ENCODE results near the gene XRN1.
"Not testable (repeated sequence)": the region's sequence is repeated elsewhere in the genome, so short reads cannot be mapped to it uniquely, and the experiment has no call there.

- TF ChIP-seq CTCF (IDR thresholded peaks at IDR 0.05; ENCODE audit: low read depth, low read length, poor library complexity, severe bottlenecking); EZH2phosphoT487 (IDR thresholded peaks at IDR 0.05; ENCODE audit: borderline replicate concordance, low read length): not testable (repeated sequence)
These were observed 84.4 kb downstream of the XRN1 start for GRCh38 chr3:142363433-142363832.

Data from DOHH2 (cell line).